22Rv1 (cell line): ENCODE results near the gene PKNOX1.

ENCODE experiments used
- ZFX ChIP-seq: fragments of 450-650 bp; IDR thresholded peaks from 2 replicates; pipeline ENCODE4 v1.6.1; 2017; ENCODE audit warnings: antibody characterized with exemption, borderline replicate concordance
- TF ChIP-seq, protein P1 (sequence below): fragments of 450-650 bp; IDR thresholded peaks from 2 replicates; pipeline ENCODE4 v1.5.1; 2017; ENCODE audit warnings: mild to moderate bottlenecking

- TF ChIP-seq, protein P1, sequence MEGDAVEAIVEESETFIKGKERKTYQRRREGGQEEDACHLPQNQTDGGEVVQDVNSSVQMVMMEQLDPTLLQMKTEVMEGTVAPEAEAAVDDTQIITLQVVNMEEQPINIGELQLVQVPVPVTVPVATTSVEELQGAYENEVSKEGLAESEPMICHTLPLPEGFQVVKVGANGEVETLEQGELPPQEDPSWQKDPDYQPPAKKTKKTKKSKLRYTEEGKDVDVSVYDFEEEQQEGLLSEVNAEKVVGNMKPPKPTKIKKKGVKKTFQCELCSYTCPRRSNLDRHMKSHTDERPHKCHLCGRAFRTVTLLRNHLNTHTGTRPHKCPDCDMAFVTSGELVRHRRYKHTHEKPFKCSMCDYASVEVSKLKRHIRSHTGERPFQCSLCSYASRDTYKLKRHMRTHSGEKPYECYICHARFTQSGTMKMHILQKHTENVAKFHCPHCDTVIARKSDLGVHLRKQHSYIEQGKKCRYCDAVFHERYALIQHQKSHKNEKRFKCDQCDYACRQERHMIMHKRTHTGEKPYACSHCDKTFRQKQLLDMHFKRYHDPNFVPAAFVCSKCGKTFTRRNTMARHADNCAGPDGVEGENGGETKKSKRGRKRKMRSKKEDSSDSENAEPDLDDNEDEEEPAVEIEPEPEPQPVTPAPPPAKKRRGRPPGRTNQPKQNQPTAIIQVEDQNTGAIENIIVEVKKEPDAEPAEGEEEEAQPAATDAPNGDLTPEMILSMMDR: no peak
- TF ChIP-seq ZFX: no peak
These were observed 47.6 kb downstream of the PKNOX1 start for GRCh38 chr21:43021756-43022600.
